SK-N-SH (cell line): ENCODE results near the gene PNMA6E. TPM values are rescaled to one million over a fixed set of nuclear protein-coding genes. Genes with fewer than 3 reads are reported as not detected.

Source experiments
- CTCF ChIA-PET: fragments of 300-600, 350-600 bp; formaldehyde crosslinking; extraction: SDS; loops from one replicate; lab custom pipeline; 2021; lab: Yijun Ruan, JAX
- POLR2A ChIA-PET: fragments of 350-600 bp; sonication (Branson Sonifier 250); formaldehyde crosslinking; extraction: SDS; loops from one replicate; lab custom pipeline; 2020; ENCODE audit warnings: antibody characterized with exemption, inconsistent platforms; lab: Yijun Ruan, JAX
- DNase-seq: peaks from one replicate; pipeline ENCODE4 v3.0.0; 2012
- H2AFZ ChIP-seq: fragments of 200-600 bp; sonication (generic); 2 replicates; pipeline ENCODE4 v1.8.1; 2016; ENCODE audit warnings: antibody characterized with exemption, mild to moderate bottlenecking, low read depth
- H3F3A ChIP-seq: fragments of 200-600 bp; sonication (generic); replicated peaks from 2 replicates; pipeline ENCODE3; 2016; ENCODE audit warnings: antibody characterized with exemption, mild to moderate bottlenecking; ENCODE audit not compliant: insufficient read depth
- H3K27ac ChIP-seq, 2 experiments: fragments of 200-500 bp in 1 of 2; fragments of 200-600 bp in 1 of 2; sonication (Bioruptor generic) in 1 of 2; sonication (generic), shearing (Covaris generic) in 1 of 2; 2 replicates each; pipeline versions ENCODE4 v1.5.1 to v1.6.1; 2014 to 2016; ENCODE audit warnings: low read depth in 2 of 2, inconsistent platforms in 1 of 2, low read length in 1 of 2, mild to moderate bottlenecking in 1 of 2, mixed read lengths in 1 of 2
- H3K27me3 ChIP-seq: fragments of 200-600 bp; sonication (generic), shearing (Covaris generic); 2 replicates; pipeline ENCODE4 v1.6.1; 2016; ENCODE audit warnings: mixed run types; ENCODE audit not compliant: insufficient read depth
- H3K36me3 ChIP-seq, 2 experiments: fragments of 200-500 bp in 1 of 2; fragments of 200-600 bp in 1 of 2; sonication (Bioruptor generic) in 1 of 2; sonication (generic) in 1 of 2; replicated peaks in 1 of 2; 2 replicates each; pipeline versions ENCODE3 to v1.5.1; 2014 to 2016; ENCODE audit warnings: low read length in 1 of 2, mild to moderate bottlenecking in 1 of 2; ENCODE audit not compliant: insufficient read depth in 2 of 2, control insufficient read depth in 1 of 2
- H3K4me1 ChIP-seq, 2 experiments: fragments of 200-500 bp in 1 of 2; fragments of 200-600 bp in 1 of 2; sonication (Bioruptor generic) in 1 of 2; sonication (generic), shearing (Covaris generic) in 1 of 2; 2 replicates each; pipeline versions ENCODE4 v1.5.1 to v1.6.1; 2014 to 2016; ENCODE audit warnings: low read depth in 1 of 2, low read length in 1 of 2, mixed run types in 1 of 2; ENCODE audit not compliant: insufficient read depth in 2 of 2, control insufficient read depth in 1 of 2
- H3K4me2 ChIP-seq: fragments of 200-600 bp; sonication (generic), shearing (Covaris generic); 2 replicates; pipeline ENCODE4 v1.6.1; 2017; ENCODE audit warnings: mixed run types
- H3K4me3 ChIP-seq, 2 experiments: fragments of 200-500 bp in 1 of 2; fragments of 200-600 bp in 1 of 2; sonication (Bioruptor generic) in 1 of 2; sonication (generic), shearing (Covaris generic) in 1 of 2; 2 replicates each; pipeline versions ENCODE4 v1.5.1 to v1.8.1; 2014 to 2016; ENCODE audit warnings: low read depth in 2 of 2, inconsistent platforms in 1 of 2, low read length in 1 of 2, mild to moderate bottlenecking in 1 of 2, mixed read lengths in 1 of 2, moderate library complexity in 1 of 2
- H3K79me2 ChIP-seq: fragments of 200-600 bp; sonication (generic); 2 replicates; pipeline ENCODE4 v1.8.1; 2017; ENCODE audit warnings: mild to moderate bottlenecking; ENCODE audit not compliant: insufficient read depth
- H3K9ac ChIP-seq: fragments of 200-600 bp; sonication (generic); 2 replicates; pipeline ENCODE4 v1.6.1; 2017; ENCODE audit warnings: mixed run types
- H3K9me2 ChIP-seq: fragments of 200-600 bp; sonication (generic); 2 replicates; pipeline ENCODE4 v1.6.1; 2017; ENCODE audit warnings: mixed run types
- H3K9me3 ChIP-seq: fragments of 200-600 bp; sonication (generic); 2 replicates; pipeline ENCODE4 v1.6.1; 2017; ENCODE audit warnings: mixed run types, mild to moderate bottlenecking, moderate library complexity
- H4K20me1 ChIP-seq: fragments of 200-600 bp; sonication (generic); 2 replicates; pipeline ENCODE4 v1.6.1; 2017; ENCODE audit warnings: mild to moderate bottlenecking, mixed run types; ENCODE audit not compliant: insufficient read depth
- ELF1 ChIP-seq: IDR thresholded peaks from 2 replicates; pipeline ENCODE4 v1.4.0; 2012
- FOSL2 ChIP-seq: IDR thresholded peaks from 2 replicates; pipeline ENCODE4 v1.4.0; 2012; ENCODE audit warnings: low read depth, mild to moderate bottlenecking, moderate library complexity, borderline replicate concordance
- FOXJ3 ChIP-seq: sonication (generic); formaldehyde crosslinking; IDR thresholded peaks from 2 replicates; pipeline ENCODE4 v1.5.1; 2020; ENCODE audit warnings: mild to moderate bottlenecking, missing genetic modification reagents
- GABPA ChIP-seq: IDR thresholded peaks from 2 replicates; pipeline ENCODE4 v1.4.0; 2012; ENCODE audit warnings: low read depth, mild to moderate bottlenecking
- MEF2A ChIP-seq: IDR thresholded peaks from 2 replicates; pipeline ENCODE4 v1.4.0; 2012; ENCODE audit warnings: low read depth, borderline replicate concordance
- RAD21 ChIP-seq: IDR thresholded peaks from 2 replicates; pipeline ENCODE4 v1.6.1; 2012; ENCODE audit warnings: mild to moderate bottlenecking, low read length
- SIN3A ChIP-seq: IDR thresholded peaks from 2 replicates; pipeline ENCODE4 v1.6.1; 2012; ENCODE audit warnings: low read depth, mild to moderate bottlenecking, low read length, moderate library complexity, borderline replicate concordance
- TAF1 ChIP-seq: IDR thresholded peaks from 2 replicates; pipeline ENCODE4 v1.6.1; 2012; ENCODE audit warnings: low read depth, mild to moderate bottlenecking, low read length, moderate library complexity, borderline replicate concordance
- YY1 ChIP-seq: IDR thresholded peaks from 2 replicates; pipeline ENCODE4 v1.4.0; 2012; ENCODE audit warnings: low read depth, mild to moderate bottlenecking
- WGBS: methylation state at CpG from one replicate; pipeline ENCODE4 v1.1.6; 2017; ENCODE audit warnings: low lambda C conversion rate; 5-methylcytosine and 5-hydroxymethylcytosine counted together
- polyA plus RNA-seq, 3 experiments: library from polyadenylated mRNA; depleted of rRNA; stranded (reverse); fragments of >200 nt; gene quantifications; 2 replicates each; pipeline ENCODE4 v1.2.3, GENCODE V29; 2012
- TF ChIP-seq, protein P1 (sequence below): IDR thresholded peaks from 2 replicates; pipeline ENCODE4 v1.6.1; 2012; ENCODE audit warnings: mild to moderate bottlenecking, low read depth, low read length, moderate library complexity
- TF ChIP-seq, protein P2 (sequence below): fragments of 200-600 bp; sonication (generic); IDR thresholded peaks from 2 replicates; pipeline ENCODE4 v1.6.1; 2017; ENCODE audit warnings: antibody characterized with exemption, mild to moderate bottlenecking, moderate library complexity

PNMA6E gene
- polyA plus RNA-seq, 1 of the 3 experiments (the other 2 are of a cell fraction), result not detected

DNA sequence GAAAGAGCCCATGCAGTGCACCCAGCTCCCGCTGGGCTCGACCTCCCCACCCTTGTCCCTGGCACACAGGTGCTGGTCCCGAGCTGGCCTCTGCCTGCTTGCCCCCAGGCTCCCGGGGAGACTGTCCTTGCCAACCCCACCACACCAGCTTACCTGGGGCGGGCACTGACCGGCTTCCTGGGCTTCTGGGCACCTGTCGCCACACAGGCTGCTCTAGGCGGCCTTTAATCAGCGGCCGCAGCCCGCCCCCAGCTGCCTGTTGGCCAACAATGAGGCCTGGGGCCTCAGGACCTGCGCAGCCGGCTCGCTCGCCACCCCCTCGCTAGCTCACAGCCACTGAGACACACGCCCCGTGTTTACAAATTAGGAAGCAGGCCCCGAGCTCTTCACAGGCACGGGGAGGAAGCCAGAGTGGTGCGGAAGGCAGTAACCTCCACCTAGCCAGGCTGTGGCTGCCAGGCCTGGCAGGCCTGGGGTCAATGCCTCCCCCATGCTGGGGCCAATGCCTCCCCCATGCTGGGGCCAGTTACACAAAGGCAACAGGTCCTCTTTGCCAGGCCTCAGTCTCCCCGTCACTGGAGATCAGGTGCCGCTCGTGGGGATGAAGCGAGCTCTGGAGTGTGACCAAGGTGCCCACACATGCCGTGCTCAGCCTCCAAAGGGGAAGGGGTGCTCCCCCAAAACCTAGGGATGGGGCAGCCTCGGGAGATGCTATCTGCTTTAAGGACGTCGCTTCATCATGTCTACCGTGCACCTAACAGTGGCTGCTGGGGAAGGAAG is 44.9 kb upstream of the PNMA6E start, which contains the start of gene TREX2:
Gene TREX2 (minus strand): TSS at position 201 of the 780 bp plus-strand sequence. CDS start 626 bp downstream, outside the sequence.
- ChIA-PET CTCF (interaction anchor here (0.6 to 1.4 kb wide), 5 partner anchors 15 to 62 kb away, joined by 3 to 7 read pairs (median 3); partner anchors contain the start of gene HAUS7), POLR2A (no interaction called here)
- H3K9me2 ChIP-seq, result no peaks in the 10 kb centered on the region
- no peak for DNase-seq
- H2AFZ ChIP-seq, result no peak within 1 kb of the TSS
- no peak within 1 kb of the TSS for H3K9ac ChIP-seq
- no peaks in the 10 kb centered on the region for H3K9me3 ChIP-seq
- TF ChIP-seq RAD21 (no peak), GABPA (no peak), MEF2A (no peak), TAF1 (no peak), FOSL2 (no peak), YY1 (no peak), SIN3A (no peak), ELF1 (no peak), FOXJ3 (CRISPR knock-in tag) (no peak)
- TF ChIP-seq, protein P1, sequence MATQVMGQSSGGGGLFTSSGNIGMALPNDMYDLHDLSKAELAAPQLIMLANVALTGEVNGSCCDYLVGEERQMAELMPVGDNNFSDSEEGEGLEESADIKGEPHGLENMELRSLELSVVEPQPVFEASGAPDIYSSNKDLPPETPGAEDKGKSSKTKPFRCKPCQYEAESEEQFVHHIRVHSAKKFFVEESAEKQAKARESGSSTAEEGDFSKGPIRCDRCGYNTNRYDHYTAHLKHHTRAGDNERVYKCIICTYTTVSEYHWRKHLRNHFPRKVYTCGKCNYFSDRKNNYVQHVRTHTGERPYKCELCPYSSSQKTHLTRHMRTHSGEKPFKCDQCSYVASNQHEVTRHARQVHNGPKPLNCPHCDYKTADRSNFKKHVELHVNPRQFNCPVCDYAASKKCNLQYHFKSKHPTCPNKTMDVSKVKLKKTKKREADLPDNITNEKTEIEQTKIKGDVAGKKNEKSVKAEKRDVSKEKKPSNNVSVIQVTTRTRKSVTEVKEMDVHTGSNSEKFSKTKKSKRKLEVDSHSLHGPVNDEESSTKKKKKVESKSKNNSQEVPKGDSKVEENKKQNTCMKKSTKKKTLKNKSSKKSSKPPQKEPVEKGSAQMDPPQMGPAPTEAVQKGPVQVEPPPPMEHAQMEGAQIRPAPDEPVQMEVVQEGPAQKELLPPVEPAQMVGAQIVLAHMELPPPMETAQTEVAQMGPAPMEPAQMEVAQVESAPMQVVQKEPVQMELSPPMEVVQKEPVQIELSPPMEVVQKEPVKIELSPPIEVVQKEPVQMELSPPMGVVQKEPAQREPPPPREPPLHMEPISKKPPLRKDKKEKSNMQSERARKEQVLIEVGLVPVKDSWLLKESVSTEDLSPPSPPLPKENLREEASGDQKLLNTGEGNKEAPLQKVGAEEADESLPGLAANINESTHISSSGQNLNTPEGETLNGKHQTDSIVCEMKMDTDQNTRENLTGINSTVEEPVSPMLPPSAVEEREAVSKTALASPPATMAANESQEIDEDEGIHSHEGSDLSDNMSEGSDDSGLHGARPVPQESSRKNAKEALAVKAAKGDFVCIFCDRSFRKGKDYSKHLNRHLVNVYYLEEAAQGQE, result no peak
- TF ChIP-seq, protein P2, sequence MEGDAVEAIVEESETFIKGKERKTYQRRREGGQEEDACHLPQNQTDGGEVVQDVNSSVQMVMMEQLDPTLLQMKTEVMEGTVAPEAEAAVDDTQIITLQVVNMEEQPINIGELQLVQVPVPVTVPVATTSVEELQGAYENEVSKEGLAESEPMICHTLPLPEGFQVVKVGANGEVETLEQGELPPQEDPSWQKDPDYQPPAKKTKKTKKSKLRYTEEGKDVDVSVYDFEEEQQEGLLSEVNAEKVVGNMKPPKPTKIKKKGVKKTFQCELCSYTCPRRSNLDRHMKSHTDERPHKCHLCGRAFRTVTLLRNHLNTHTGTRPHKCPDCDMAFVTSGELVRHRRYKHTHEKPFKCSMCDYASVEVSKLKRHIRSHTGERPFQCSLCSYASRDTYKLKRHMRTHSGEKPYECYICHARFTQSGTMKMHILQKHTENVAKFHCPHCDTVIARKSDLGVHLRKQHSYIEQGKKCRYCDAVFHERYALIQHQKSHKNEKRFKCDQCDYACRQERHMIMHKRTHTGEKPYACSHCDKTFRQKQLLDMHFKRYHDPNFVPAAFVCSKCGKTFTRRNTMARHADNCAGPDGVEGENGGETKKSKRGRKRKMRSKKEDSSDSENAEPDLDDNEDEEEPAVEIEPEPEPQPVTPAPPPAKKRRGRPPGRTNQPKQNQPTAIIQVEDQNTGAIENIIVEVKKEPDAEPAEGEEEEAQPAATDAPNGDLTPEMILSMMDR, result no peak
- no peak within 1 kb of the TSS for H3K4me2 ChIP-seq
- H3K36me3 ChIP-seq, result no peaks in the 10 kb centered on the region
- no peaks in the 10 kb centered on the region for H3F3A ChIP-seq
- H4K20me1 ChIP-seq, result no peaks in the 10 kb centered on the region
- 74% methylated on average over 9 of the region's 30 CpGs for WGBS
- H3K4me1 ChIP-seq, result no peaks in the 10 kb centered on the region
- H3K27me3 ChIP-seq, result peaks cover 34% of the 10 kb centered on the region
- no peaks in the 10 kb centered on the region for H3K79me2 ChIP-seq
- H3K4me3 ChIP-seq, result no peak within 1 kb of the TSS
- H3K27ac ChIP-seq, result no peak within 1 kb of the TSS
